Spleen (tissue), 11 donors: ENCODE results near the gene FBXO38. TPM values are rescaled to one million over a fixed set of nuclear protein-coding genes. Genes with fewer than 3 reads are reported as not detected.

Experiments used
- DNase-seq: peaks from one replicate; pipeline ENCODE4 v3.0.0-alpha.2; 2020
- H3K27ac ChIP-seq, 8 donors: fragments of 200-600 bp; sonication (generic) in 7 of 8; 1 replicate in 4 of 8; 2 replicates in 4 of 8; pipeline versions ENCODE4 v1.5.0 to v1.8.0; 2016 to 2021; ENCODE audit warnings: inconsistent platforms in 4 of 8, mild to moderate bottlenecking in 4 of 8, moderate library complexity in 1 of 8
- H3K27me3 ChIP-seq, 7 donors: fragments of 200-600 bp; sonication (generic) in 6 of 7; replicated peaks in 1 of 7; 1 replicate in 4 of 7; 2 replicates in 3 of 7; pipeline versions ENCODE4 v1.5.0 to v1.8.0; 2016 to 2021; ENCODE audit warnings: inconsistent platforms in 3 of 7, mild to moderate bottlenecking in 1 of 7
- H3K36me3 ChIP-seq, 6 donors: fragments of 200-600 bp; sonication (generic) in 5 of 6; 1 replicate in 4 of 6; 2 replicates in 2 of 6; pipeline versions ENCODE4 v1.5.0 to v1.8.0; 2016 to 2021; ENCODE audit warnings: inconsistent platforms in 2 of 6
- H3K4me1 ChIP-seq, 6 donors: fragments of 200-600 bp; sonication (generic) in 5 of 6; 1 replicate in 3 of 6; 2 replicates in 3 of 6; pipeline versions ENCODE4 v1.5.0 to v1.8.0; 2016 to 2021; ENCODE audit warnings: inconsistent platforms in 3 of 6
- H3K4me3 ChIP-seq, 8 donors: fragments of 200-600 bp; sonication (generic) in 7 of 8; 1 replicate in 4 of 8; 2 replicates in 4 of 8; pipeline versions ENCODE4 v1.5.0 to v1.8.0; 2016 to 2021; ENCODE audit warnings: inconsistent platforms in 4 of 8, mild to moderate bottlenecking in 4 of 8, moderate library complexity in 2 of 8
- H3K9me3 ChIP-seq, 8 donors: fragments of 200-600 bp; sonication (generic) in 7 of 8; 1 replicate in 4 of 8; 2 replicates in 4 of 8; pipeline versions ENCODE4 v1.5.0 to v1.8.0; 2016 to 2021; ENCODE audit warnings: inconsistent platforms in 4 of 8
- POLR2A ChIP-seq, 3 donors: fragments of 450-650 bp; IDR thresholded peaks; one replicate each; pipeline ENCODE4 v1.5.1; 2017; ENCODE audit warnings: antibody characterized with exemption in 3 of 3, mild to moderate bottlenecking in 1 of 3
- POLR2AphosphoS5 ChIP-seq, 3 donors: sonication (generic); formaldehyde crosslinking; IDR thresholded peaks; one replicate each; pipeline ENCODE4 v1.5.1; 2017; ENCODE audit warnings: antibody characterized with exemption in 3 of 3
- WGBS, 5 donors: extraction: QIAGEN DNeasy Blood & Tissue Kit in 3 of 5; methylation state at CpG; one replicate each; pipeline versions ENCODE4 v1.1.5 to v1.1.7; 2013 to 2018; 5-methylcytosine and 5-hydroxymethylcytosine counted together
- intact Hi-C: fragments of 100-400 bp; cut with DNase I; formaldehyde crosslinking; loops from one replicate; pipeline ENCODE4 v1.15.0; 2023; ENCODE audit warnings: low total_unique reads
- polyA plus RNA-seq, 3 donors: library from polyadenylated mRNA; stranded (reverse); fragments of 200-250 nt; gene quantifications; one replicate each; pipeline ENCODE4 v1.2.1, GENCODE V29; 2013
- total RNA-seq, 7 donors: library from RNA; depleted of rRNA in 3 of 7; stranded (reverse); fragments of >200 nt in 3 of 7; fragmentation: NEBNext Ultra II Directional in 4 of 7; extraction: Animal tissue kit (Norgen Biotek cat#: 25700) in 4 of 7; gene quantifications; one replicate each; pipeline versions ENCODE4 v1.1.0 to v1.2.1, GENCODE V29; 2016 to 2021
- TF ChIP-seq, protein P1 (sequence below), 11 experiments: fragments of 200-600 bp in 7 of 11; fragments of 450-650 bp in 4 of 11; sonication (generic) in 4 of 11; IDR thresholded peaks in 8 of 11; conservative IDR thresholded peaks in 3 of 11; 1 replicate in 7 of 11; 2 replicates in 4 of 11; pipeline versions ENCODE4 v1.4.0 to v1.8.0; 2016 to 2021; ENCODE audit warnings: antibody characterized with exemption in 11 of 11, inconsistent platforms in 4 of 11, mild to moderate bottlenecking in 1 of 11
- donor health status: healthy with polysubstance abuse.
- donor health status: DM: no; HTN: no; CAD: no; lungs with moderate emphysema.
- donor health status: DM: no; HTN: no; CAD: no.
- donor health status: Bipolar disorder and iron deficiency.
- donor health status: healthy.
- donor health status: DM: no; HTN: no; CAD: no.
- donor health status: DM: yes; HTN: yes; CAD: no.

Gene FBXO38
- total and polyA plus RNA-seq, 10 donors = 14.3 to 119 (median 66.3) TPM

DNA sequence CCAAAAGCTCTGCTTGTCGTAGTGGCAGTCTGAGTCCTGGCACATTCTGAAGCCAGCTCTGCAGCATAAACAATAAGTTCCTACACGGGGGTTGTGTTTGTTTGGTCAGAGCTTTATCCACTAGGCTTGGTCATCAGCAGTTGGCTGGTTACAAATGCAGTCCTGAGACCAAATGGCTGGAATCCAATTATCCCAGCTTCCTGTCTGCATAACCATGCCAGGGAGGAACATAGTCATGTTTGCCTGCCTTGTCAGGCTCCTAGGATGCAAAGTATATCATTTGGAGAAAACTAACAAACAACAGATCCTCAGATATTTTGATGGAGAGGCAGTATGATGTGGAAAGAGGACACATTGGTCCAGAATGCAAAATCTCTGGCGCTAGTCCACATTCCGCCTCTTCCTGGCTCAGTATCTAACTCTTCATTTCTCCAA, 85.8 kb downstream of the FBXO38 start:
- no peak overlapping the region for H3K4me3 ChIP-seq
- DNase-seq = no peak
- H3K27ac ChIP-seq = no peak overlapping the region
- H3K4me1 ChIP-seq = peaks cover 0 to 9% (median 0%) of the 10 kb centered on the region in 6 donors
- TF ChIP-seq POLR2A (IDR thresholded peaks at IDR 0.05) (no peak), POLR2AphosphoS5 (IDR thresholded peaks at IDR 0.05) (no peak)
- TF ChIP-seq, protein P1, sequence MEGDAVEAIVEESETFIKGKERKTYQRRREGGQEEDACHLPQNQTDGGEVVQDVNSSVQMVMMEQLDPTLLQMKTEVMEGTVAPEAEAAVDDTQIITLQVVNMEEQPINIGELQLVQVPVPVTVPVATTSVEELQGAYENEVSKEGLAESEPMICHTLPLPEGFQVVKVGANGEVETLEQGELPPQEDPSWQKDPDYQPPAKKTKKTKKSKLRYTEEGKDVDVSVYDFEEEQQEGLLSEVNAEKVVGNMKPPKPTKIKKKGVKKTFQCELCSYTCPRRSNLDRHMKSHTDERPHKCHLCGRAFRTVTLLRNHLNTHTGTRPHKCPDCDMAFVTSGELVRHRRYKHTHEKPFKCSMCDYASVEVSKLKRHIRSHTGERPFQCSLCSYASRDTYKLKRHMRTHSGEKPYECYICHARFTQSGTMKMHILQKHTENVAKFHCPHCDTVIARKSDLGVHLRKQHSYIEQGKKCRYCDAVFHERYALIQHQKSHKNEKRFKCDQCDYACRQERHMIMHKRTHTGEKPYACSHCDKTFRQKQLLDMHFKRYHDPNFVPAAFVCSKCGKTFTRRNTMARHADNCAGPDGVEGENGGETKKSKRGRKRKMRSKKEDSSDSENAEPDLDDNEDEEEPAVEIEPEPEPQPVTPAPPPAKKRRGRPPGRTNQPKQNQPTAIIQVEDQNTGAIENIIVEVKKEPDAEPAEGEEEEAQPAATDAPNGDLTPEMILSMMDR (IDR thresholded peaks at IDR 0.05 in 8 of 11, conservative IDR thresholded peaks at IDR 0.05 in 3 of 11) = no peak
- 78 to 81% (median 80%) methylated on average over 4 of the region's 4 CpGs for WGBS, 5 donors
- no peaks in the 10 kb centered on the region for H3K27me3 ChIP-seq
- intact Hi-C loops = no loop called here
- no peaks in the 10 kb centered on the region for H3K9me3 ChIP-seq
- no peaks in the 10 kb centered on the region for H3K36me3 ChIP-seq

DNA sequence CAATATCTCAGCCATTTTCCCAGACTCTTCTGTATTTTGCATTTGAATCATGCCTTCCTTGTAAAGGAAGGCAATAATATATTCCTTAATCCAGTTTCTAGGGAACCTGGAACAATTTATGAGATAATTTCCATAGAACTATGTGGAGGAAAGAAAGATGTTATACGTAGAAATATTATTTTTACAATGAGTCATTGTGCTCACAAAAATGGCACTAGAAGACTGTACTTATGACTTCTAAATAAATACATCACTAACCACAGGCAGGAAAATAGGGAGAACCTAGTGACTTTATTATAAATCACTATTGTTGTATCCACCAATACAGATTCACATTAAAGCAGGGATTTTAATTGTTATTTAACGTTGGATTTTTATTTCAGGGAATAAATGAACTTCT, 87.6 kb downstream of the FBXO38 start:
- WGBS, 5 donors = 86 to 96% (median 88%) methylated on average over 2 of the region's 2 CpGs
- peaks cover 0 to under 1% (median 0%) of the 10 kb centered on the region in 6 donors for H3K4me1 ChIP-seq
- TF ChIP-seq, protein P1 (IDR thresholded peaks at IDR 0.05 in 8 of 11, conservative IDR thresholded peaks at IDR 0.05 in 3 of 11) = no peak
- TF ChIP-seq POLR2AphosphoS5 (IDR thresholded peaks at IDR 0.05) = no peak
- no peak for TF ChIP-seq POLR2A (IDR thresholded peaks at IDR 0.05)
- H3K36me3 ChIP-seq = no peaks in the 10 kb centered on the region
- H3K27ac ChIP-seq = no peak overlapping the region
- no peaks in the 10 kb centered on the region for H3K9me3 ChIP-seq
- peaks cover 0 to 4% (median 0%) of the 10 kb centered on the region in 7 donors for H3K27me3 ChIP-seq
- intact Hi-C loops = no loop called here
- DNase-seq = no peak
- no peak overlapping the region for H3K4me3 ChIP-seq

DNA sequence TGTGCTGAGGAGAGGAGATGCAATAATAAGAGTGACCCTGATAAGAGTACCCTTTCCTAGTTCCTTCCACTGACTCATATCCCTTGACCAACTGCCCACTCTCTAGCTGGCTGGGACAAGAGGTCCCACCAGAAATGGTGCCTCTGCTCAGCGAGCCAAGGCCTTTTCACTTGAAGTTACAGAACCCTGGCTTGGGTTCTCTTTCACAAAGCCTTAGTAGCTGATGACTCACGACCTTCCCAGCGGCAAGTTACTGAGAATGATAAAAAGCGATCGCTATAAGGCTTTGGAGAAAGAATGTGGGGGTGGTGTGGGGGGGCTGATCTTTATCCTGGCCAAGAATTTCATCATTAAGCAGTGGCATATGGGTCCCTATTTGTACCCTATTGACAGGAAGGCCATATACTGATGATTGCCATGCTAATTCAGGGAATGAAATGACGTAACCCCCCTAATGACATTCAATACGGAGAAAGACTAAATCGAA, 90.3 kb downstream of the FBXO38 start:
- TF ChIP-seq POLR2AphosphoS5 (IDR thresholded peaks at IDR 0.05) = no peak
- TF ChIP-seq, protein P1 (IDR thresholded peaks at IDR 0.05 in 8 of 11, conservative IDR thresholded peaks at IDR 0.05 in 3 of 11) = no peak
- no peak for TF ChIP-seq POLR2A (IDR thresholded peaks at IDR 0.05)
- no peak overlapping the region for H3K4me3 ChIP-seq
- no peaks in the 10 kb centered on the region for H3K9me3 ChIP-seq
- H3K36me3 ChIP-seq = no peaks in the 10 kb centered on the region
- intact Hi-C loops = no loop called here
- H3K27ac ChIP-seq = no peak overlapping the region
- no peaks in the 10 kb centered on the region for H3K4me1 ChIP-seq
- 72 to 88% (median 81%) methylated on average over 8 of the region's 8 CpGs for WGBS, 5 donors
- H3K27me3 ChIP-seq = peaks cover 0 to 16% (median 0%) of the 10 kb centered on the region in 7 donors
- no peak for DNase-seq

DNA sequence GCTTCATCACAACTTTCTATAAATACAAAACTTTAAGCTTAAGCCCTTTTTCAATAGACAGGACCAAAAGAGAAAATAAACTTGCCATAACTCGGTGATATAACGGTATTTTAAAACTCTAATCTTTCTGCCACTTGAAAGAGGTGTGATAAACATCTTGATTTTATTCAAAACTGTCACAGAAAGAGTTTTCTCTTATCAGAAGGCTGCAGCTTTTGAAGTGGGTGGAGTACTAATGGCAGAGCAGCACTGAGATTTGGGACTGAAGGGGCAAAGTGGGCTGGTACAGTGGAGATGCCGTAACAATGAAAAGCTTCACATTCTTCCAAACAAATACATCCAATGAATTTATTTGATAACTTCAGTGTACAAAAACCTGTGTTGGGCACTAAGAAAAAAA, 92.5 kb downstream of the FBXO38 start:
- Histone ChIP-seq H3K27me3 (peaks cover 0 to 34% (median 0%) of the 10 kb centered on the region in 7 donors), H3K4me3 (no peak overlapping the region), H3K9me3 (no peaks in the 10 kb centered on the region), H3K4me1 (no peaks in the 10 kb centered on the region), H3K27ac (no peak overlapping the region), H3K36me3 (no peaks in the 10 kb centered on the region)
- TF ChIP-seq POLR2AphosphoS5 (IDR thresholded peaks at IDR 0.05) (no peak), POLR2A (IDR thresholded peaks at IDR 0.05) (no peak)
- TF ChIP-seq, protein P1 (IDR thresholded peaks at IDR 0.05 in 8 of 11, conservative IDR thresholded peaks at IDR 0.05 in 3 of 11) = no peak
- no peak for DNase-seq
- 60 to 83% (median 69%) methylated on average over 3 of the region's 3 CpGs for WGBS, 5 donors
- intact Hi-C loops = no loop called here
